ENCODE data around the gene TMEM147.
A peak's percentile ranks its signal among the peaks of the same experiment; 100 is the strongest.

The TMEM147 gene

GRCh38 chr19:35531291-35531690, 14.1 kb upstream of the TMEM147 start:
- no peak for DNase-seq (ENCODE audit: low read depth in 1 of 2, low spot score in 1 of 2)
- Histone ChIP-seq H3K27ac (replicated peaks) (no peak overlapping the region), H3K27me3 (ENCODE audit: insufficient read depth, poor library complexity, severe bottlenecking) (peaks cover 19% of the 10 kb centered on the region), H3K4me3 (replicated peaks; ENCODE audit: insufficient read depth, low read length) (no peak overlapping the region)
- no peak for TF ChIP-seq SPI1 (IDR thresholded peaks at IDR 0.05; ENCODE audit: borderline replicate concordance, low read depth)
- TF ChIP-seq POLR2AphosphoS5 (IDR thresholded peaks at IDR 0.05; ENCODE audit: low read depth): no peak
- no peak for TF ChIP-seq CTCF (IDR thresholded peaks at IDR 0.05; ENCODE audit: insufficient read depth, low read length)
- TF ChIP-seq REST (IDR thresholded peaks at IDR 0.05; ENCODE audit: insufficient replicate concordance, low read depth): no peak
- no peak for TF ChIP-seq GABPA (IDR thresholded peaks at IDR 0.05; ENCODE audit: low read depth)

GRCh38 chr19:35533201-35533821, 12.1 kb upstream of the TMEM147 start, which contains the start of gene GAPDHS:
GAPDHS (plus strand) TSS chr19:35533456; CDS start chr19:35533528, 72 bp downstream.
- TF ChIP-seq CTCF (IDR thresholded peaks at IDR 0.05; ENCODE audit: insufficient read depth, low read length) (no peak), GABPA (IDR thresholded peaks at IDR 0.05; ENCODE audit: low read depth) (no peak), SPI1 (IDR thresholded peaks at IDR 0.05; ENCODE audit: borderline replicate concordance, low read depth) (no peak)
- Histone ChIP-seq H3K4me3 (replicated peaks; ENCODE audit: insufficient read depth, low read length) (no peak within 1 kb of the TSS), H3K27me3 (ENCODE audit: insufficient read depth, poor library complexity, severe bottlenecking) (peaks cover 19% of the 10 kb centered on the region), H3K27ac (replicated peaks) (no peak within 1 kb of the TSS)
- no peak for DNase-seq (ENCODE audit: low read depth in 1 of 2, low spot score in 1 of 2)

GRCh38 chr19:35533822-35534392, 11.5 kb upstream of the TMEM147 start:
- Histone ChIP-seq H3K27me3 (ENCODE audit: insufficient read depth, poor library complexity, severe bottlenecking) (peaks cover 15% of the 10 kb centered on the region), H3K27ac (replicated peaks) (no peak overlapping the region), H3K4me3 (replicated peaks; ENCODE audit: insufficient read depth, low read length) (no peak overlapping the region)
- TF ChIP-seq REST (IDR thresholded peaks at IDR 0.05; ENCODE audit: insufficient replicate concordance, low read depth): no peak
- no peak for TF ChIP-seq SPI1 (IDR thresholded peaks at IDR 0.05; ENCODE audit: borderline replicate concordance, low read depth)
- no peak for TF ChIP-seq POLR2AphosphoS5 (IDR thresholded peaks at IDR 0.05; ENCODE audit: low read depth)
- DNase-seq (ENCODE audit: low read depth in 1 of 2, low spot score in 1 of 2): peak; percentile 17 to 38

GRCh38 chr19:35534803-35535480, 10.5 kb upstream of the TMEM147 start:
- Histone ChIP-seq H3K27ac (replicated peaks) (no peak overlapping the region), H3K27me3 (ENCODE audit: insufficient read depth, poor library complexity, severe bottlenecking) (peaks cover 10% of the 10 kb centered on the region), H3K4me3 (replicated peaks; ENCODE audit: insufficient read depth, low read length) (no peak overlapping the region)
- TF ChIP-seq REST (IDR thresholded peaks at IDR 0.05; ENCODE audit: insufficient replicate concordance, low read depth) (no peak), CTCF (IDR thresholded peaks at IDR 0.05; ENCODE audit: insufficient read depth, low read length) (no peak), GABPA (IDR thresholded peaks at IDR 0.05; ENCODE audit: low read depth) (no peak), POLR2AphosphoS5 (IDR thresholded peaks at IDR 0.05; ENCODE audit: low read depth) (no peak), SPI1 (IDR thresholded peaks at IDR 0.05; ENCODE audit: borderline replicate concordance, low read depth) (no peak)
- no peak for DNase-seq (ENCODE audit: low read depth in 1 of 2, low spot score in 1 of 2)

All from HL-60 (cell line).